Panc1 (cell line): ENCODE results near the gene GOLGA3.

ENCODE experiments used
- POLR2AphosphoS5 ChIP-seq: IDR thresholded peaks from 2 replicates; pipeline ENCODE4 v1.6.1; 2012; ENCODE audit warnings: mild to moderate bottlenecking, low read depth, low read length, moderate library complexity
- SIN3A ChIP-seq: IDR thresholded peaks from 2 replicates; pipeline ENCODE4 v1.6.1; 2012; ENCODE audit warnings: low read depth, mild to moderate bottlenecking, low read length, moderate library complexity, borderline replicate concordance; ENCODE audit not compliant: insufficient read depth
- TF ChIP-seq, protein P1 (sequence below): fragments of 450-650 bp; IDR thresholded peaks from 2 replicates; pipeline ENCODE4 v1.5.1; 2017; ENCODE audit warnings: mild to moderate bottlenecking
- TF ChIP-seq, protein P2 (sequence below), 2 experiments: IDR thresholded peaks; 2 replicates each; pipeline ENCODE4 v1.6.1; 2011 to 2012; ENCODE audit warnings: low read depth in 2 of 2, control low read depth in 1 of 2, low read length in 1 of 2, mild to moderate bottlenecking in 1 of 2, moderate library complexity in 1 of 2; ENCODE audit not compliant: insufficient read depth in 1 of 2

DNA sequence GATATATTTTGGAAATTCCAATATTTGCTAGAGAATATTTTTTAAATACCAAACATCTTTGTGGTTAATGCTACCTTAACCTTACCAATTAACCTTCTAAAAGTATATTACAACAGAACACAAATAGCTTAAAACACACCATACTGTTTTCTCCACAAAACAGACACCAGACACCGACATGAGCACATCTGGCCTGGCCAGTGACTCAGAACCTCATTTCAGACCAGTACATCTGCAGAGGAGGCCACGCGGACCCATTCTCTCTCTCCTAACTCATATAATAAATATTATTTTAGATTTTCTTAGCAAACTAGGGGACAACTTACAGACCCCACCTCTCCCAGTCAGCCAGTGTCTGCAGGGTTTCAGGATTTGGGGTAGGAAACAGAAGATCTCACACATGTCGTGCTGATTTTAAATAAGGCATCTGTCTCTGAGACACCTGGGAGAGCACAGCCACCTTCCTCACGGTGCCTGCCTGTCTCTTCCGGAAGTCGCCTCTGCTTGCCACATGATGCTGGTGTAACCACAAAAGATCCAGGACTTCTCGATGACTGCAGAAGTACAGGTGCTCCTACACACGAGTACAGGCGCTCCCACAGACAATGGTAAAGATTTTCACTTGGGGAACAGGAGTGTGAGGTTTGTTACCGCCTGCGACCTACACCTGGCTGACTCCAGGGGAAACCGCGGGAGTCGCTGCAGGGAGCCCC, 57.4 kb downstream of the GOLGA3 start:
- TF ChIP-seq, protein P1, sequence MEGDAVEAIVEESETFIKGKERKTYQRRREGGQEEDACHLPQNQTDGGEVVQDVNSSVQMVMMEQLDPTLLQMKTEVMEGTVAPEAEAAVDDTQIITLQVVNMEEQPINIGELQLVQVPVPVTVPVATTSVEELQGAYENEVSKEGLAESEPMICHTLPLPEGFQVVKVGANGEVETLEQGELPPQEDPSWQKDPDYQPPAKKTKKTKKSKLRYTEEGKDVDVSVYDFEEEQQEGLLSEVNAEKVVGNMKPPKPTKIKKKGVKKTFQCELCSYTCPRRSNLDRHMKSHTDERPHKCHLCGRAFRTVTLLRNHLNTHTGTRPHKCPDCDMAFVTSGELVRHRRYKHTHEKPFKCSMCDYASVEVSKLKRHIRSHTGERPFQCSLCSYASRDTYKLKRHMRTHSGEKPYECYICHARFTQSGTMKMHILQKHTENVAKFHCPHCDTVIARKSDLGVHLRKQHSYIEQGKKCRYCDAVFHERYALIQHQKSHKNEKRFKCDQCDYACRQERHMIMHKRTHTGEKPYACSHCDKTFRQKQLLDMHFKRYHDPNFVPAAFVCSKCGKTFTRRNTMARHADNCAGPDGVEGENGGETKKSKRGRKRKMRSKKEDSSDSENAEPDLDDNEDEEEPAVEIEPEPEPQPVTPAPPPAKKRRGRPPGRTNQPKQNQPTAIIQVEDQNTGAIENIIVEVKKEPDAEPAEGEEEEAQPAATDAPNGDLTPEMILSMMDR = no peak
- TF ChIP-seq, protein P2, sequence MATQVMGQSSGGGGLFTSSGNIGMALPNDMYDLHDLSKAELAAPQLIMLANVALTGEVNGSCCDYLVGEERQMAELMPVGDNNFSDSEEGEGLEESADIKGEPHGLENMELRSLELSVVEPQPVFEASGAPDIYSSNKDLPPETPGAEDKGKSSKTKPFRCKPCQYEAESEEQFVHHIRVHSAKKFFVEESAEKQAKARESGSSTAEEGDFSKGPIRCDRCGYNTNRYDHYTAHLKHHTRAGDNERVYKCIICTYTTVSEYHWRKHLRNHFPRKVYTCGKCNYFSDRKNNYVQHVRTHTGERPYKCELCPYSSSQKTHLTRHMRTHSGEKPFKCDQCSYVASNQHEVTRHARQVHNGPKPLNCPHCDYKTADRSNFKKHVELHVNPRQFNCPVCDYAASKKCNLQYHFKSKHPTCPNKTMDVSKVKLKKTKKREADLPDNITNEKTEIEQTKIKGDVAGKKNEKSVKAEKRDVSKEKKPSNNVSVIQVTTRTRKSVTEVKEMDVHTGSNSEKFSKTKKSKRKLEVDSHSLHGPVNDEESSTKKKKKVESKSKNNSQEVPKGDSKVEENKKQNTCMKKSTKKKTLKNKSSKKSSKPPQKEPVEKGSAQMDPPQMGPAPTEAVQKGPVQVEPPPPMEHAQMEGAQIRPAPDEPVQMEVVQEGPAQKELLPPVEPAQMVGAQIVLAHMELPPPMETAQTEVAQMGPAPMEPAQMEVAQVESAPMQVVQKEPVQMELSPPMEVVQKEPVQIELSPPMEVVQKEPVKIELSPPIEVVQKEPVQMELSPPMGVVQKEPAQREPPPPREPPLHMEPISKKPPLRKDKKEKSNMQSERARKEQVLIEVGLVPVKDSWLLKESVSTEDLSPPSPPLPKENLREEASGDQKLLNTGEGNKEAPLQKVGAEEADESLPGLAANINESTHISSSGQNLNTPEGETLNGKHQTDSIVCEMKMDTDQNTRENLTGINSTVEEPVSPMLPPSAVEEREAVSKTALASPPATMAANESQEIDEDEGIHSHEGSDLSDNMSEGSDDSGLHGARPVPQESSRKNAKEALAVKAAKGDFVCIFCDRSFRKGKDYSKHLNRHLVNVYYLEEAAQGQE (IDR thresholded peaks at IDR 0.05; ENCODE audit: insufficient read depth in 1 of 2, low read depth in 2 of 2, low read length in 1 of 2) = no peak
- TF ChIP-seq POLR2AphosphoS5 (no peak), SIN3A (no peak)
